Measurements from ENCODE around the gene CGRRF1.

The CGRRF1 gene

DNA sequence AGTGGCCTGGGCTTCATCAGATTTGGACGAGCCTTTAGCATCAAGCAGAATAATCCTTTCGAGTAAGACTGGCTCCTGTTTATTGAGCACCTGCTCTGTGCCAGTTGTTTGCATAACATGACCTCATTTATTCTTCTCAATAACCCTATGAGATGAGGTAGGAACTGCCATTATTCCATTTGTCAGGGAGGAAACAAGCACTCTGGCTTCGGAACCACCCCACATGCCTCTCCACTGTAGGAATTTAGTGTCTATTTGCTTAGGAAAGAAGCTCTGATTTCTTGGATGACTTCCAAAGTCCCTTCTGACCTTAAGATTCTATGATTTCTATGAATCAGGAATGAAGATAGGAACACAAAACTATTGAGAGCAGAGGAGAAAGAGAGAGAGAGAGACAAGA, 68.3 kb downstream of the CGRRF1 start:
- no peak for DNase-seq (ENCODE audit: low read depth)

DNA sequence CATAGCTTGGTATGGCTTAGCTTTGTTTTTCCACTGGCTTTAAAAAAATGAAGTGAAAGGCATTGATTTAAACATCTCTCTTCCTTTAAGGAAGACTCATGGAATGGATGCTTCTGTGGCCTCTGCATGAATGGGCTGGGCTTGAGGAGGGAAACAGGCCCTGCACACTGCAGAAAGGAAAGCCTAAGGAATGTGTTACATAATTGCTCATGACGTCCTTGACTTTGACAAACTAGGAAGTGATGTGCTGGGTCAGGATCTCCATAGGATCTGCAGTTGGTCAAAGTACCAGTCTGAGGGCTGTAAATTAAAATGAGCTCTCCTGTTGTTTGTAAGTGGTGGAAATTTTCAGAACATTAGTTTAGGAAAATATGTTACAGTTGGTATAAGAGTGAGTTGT, 69.9 kb downstream of the CGRRF1 start:
- no peak for DNase-seq (ENCODE audit: low read depth)

DNA sequence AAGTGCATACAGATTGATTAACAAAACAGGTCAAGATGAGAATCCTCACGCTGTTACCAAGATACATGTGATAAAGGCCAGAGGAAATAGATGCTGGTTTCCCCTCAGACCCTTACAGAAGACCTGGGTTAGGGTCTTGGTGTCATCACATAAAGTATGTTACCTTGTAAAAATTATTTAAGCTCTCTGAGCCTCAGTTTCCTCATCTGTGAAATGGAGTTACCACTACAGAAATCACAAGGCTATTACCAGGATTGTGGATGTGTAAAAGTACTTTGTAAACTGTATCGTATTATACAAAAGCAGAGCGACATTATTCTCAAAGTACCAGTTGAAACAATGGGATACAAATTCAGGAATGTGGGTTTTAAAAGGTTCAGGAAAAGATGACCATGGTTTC, 71.2 kb downstream of the CGRRF1 start:
- no peak for DNase-seq (ENCODE audit: low read depth)

DNA sequence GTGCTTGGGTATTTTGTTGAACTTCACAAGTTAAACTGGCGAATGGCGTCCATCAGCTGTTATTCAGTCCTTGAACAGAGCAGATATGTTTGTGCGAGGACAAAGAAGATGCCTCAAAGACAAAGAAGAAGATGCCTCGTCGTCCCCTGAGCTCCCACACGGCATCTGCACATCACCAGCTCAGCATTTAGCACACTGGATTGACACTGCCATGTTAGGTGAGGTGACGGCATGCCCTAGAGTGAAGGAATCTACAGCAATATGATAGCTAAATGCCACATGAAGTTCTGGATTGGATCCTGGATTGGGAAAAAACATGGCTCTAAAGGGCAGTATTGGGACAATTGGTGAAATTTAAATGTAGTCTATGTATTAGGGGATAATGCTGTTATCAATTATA, 72.6 kb downstream of the CGRRF1 start:
- DNase-seq (ENCODE audit: low read depth): no peak

DNA sequence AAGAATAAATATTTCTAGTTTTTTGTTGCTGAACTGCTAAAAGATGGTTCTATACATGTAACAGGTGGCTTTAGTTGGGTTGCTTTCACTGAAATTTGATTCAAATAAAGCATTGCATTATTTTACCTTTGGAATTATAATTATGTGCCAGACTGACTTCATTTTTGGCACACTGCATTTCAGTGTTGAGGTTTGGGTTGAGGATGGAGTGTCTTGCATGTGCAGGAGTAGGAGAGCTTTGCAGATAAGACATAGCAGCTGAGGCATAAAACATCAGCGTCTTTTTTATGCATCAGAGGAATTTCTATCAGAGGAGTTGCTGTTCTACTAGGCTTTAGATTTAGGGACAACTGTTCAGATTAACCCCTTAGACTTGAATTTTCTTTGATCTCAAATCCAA, 74.4 kb downstream of the CGRRF1 start:
- no peak for DNase-seq (ENCODE audit: low read depth)

DNA sequence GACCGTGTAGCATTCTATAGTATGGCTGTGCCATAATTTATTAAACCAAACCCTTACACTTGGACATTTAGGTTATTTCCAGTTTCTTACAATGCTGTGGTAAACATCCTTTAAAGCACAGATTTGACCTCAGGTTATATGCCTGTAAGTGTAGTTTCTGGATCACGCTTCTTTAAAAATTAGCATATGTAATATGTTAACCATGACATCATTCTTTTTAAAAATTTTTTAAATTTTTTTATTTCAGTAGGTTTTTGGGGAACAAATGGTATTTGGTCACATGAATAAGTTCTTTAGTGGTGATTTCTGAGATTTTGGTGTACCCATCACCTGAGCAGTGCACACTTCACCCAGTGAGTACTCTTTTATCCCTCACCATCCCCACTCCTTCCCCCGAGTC, 75.5 kb downstream of the CGRRF1 start:
- DNase-seq (ENCODE audit: low read depth): no peak
